Neural crest cell (in vitro differentiated cells): ENCODE data around the gene GOLGA8J. TPM values are rescaled to one million over a fixed set of nuclear protein-coding genes. Genes with fewer than 3 reads are reported as not detected.
"Not testable (repeated sequence)": the region's sequence is repeated elsewhere in the genome, so short reads cannot be mapped to it uniquely, and the experiment has no call there.

Experiments
- DNase-seq: peaks from one replicate; pipeline ENCODE4 v3.0.0; 2021; ENCODE audit warnings: low read depth, mixed read lengths, low spot score
- H3K27ac Mint-ChIP-seq: one replicate; pipeline ENCODE4 v1.8.0; 2021; ENCODE audit warnings: mild to moderate bottlenecking, mixed read lengths; ENCODE audit not compliant: unreplicated experiment
- H3K27me3 Mint-ChIP-seq: 2 replicates; pipeline ENCODE4 v1.8.0; 2021; ENCODE audit warnings: low read depth, mild to moderate bottlenecking, mixed read lengths
- H3K36me3 Mint-ChIP-seq: 2 replicates; pipeline ENCODE4 v1.8.0; 2021; ENCODE audit warnings: low read depth, mild to moderate bottlenecking, mixed read lengths
- H3K4me1 Mint-ChIP-seq: 2 replicates; pipeline ENCODE4 v1.8.0; 2021; ENCODE audit warnings: mixed read lengths
- H3K4me3 Mint-ChIP-seq: one replicate; pipeline ENCODE4 v1.8.0; 2021; ENCODE audit warnings: mild to moderate bottlenecking, mixed read lengths
- H3K9me3 Mint-ChIP-seq: 2 replicates; pipeline ENCODE4 v1.8.0; 2021; ENCODE audit warnings: mixed read lengths
- CTCF ChIP-seq: fragments of 200-600 bp; sonication (generic); conservative IDR thresholded peaks from 2 replicates; pipeline ENCODE4 v1.5.0; 2021; ENCODE audit warnings: antibody characterized with exemption, mild to moderate bottlenecking
- total RNA-seq: library from RNA; stranded (reverse); gene quantifications from 2 replicates; pipeline ENCODE4 v1.2.1, GENCODE V29; 2021

The GOLGA8J gene
- total RNA-seq, 1 donor from 2014 or later = 0.54 TPM

GRCh38 chr15:30063835-30064546 lies 18.8 kb upstream of the GOLGA8J start:
- DNase-seq = no peak
- Mint-ChIP-seq H3K27ac (no peak overlapping the region), H3K36me3 (no peaks in the 10 kb centered on the region), H3K9me3 (peaks cover 2% of the 10 kb centered on the region), H3K27me3 (peaks cover 2% of the 10 kb centered on the region), H3K4me3 (no peak overlapping the region), H3K4me1 (peaks cover 17% of the 10 kb centered on the region)
- no peak for TF ChIP-seq CTCF

- H3K27ac Mint-ChIP-seq = no peak overlapping the region
- no peak for DNase-seq
- peaks cover 2% of the 10 kb centered on the region for H3K9me3 Mint-ChIP-seq
- no peaks in the 10 kb centered on the region for H3K36me3 Mint-ChIP-seq
- H3K4me3 Mint-ChIP-seq = no peak overlapping the region
- peaks cover 2% of the 10 kb centered on the region for H3K27me3 Mint-ChIP-seq
- H3K4me1 Mint-ChIP-seq = peaks cover 16% of the 10 kb centered on the region
- no peak for TF ChIP-seq CTCF
These were observed 17.5 kb upstream of the GOLGA8J start for GRCh38 chr15:30065025-30065801.

- Mint-ChIP-seq H3K36me3 (no peaks in the 10 kb centered on the region), H3K4me3 (no peak overlapping the region), H3K9me3 (peaks cover 2% of the 10 kb centered on the region), H3K27me3 (peaks cover 12% of the 10 kb centered on the region), H3K4me1 (peaks cover 5% of the 10 kb centered on the region), H3K27ac (no peak overlapping the region)
- no peak for DNase-seq
- TF ChIP-seq CTCF = no peak
These were observed 14.4 kb upstream of the GOLGA8J start for GRCh38 chr15:30068326-30068725.

- Mint-ChIP-seq H3K27me3 (peaks cover 15% of the 10 kb centered on the region), H3K4me1 (peaks cover 9% of the 10 kb centered on the region), H3K27ac (no peak overlapping the region), H3K9me3 (peaks cover 2% of the 10 kb centered on the region), H3K4me3 (no peak overlapping the region), H3K36me3 (no peaks in the 10 kb centered on the region)
- no peak for DNase-seq
- no peak for TF ChIP-seq CTCF
These were observed 10.1 kb upstream of the GOLGA8J start for GRCh38 chr15:30072630-30073029.

- H3K4me3 Mint-ChIP-seq = no peak overlapping the region
- peaks cover 9% of the 10 kb centered on the region for H3K4me1 Mint-ChIP-seq
- no peak overlapping the region for H3K27ac Mint-ChIP-seq
- no peak for TF ChIP-seq CTCF
- no peaks in the 10 kb centered on the region for H3K36me3 Mint-ChIP-seq
- peaks cover 13% of the 10 kb centered on the region for H3K27me3 Mint-ChIP-seq
- DNase-seq = no peak
- H3K9me3 Mint-ChIP-seq = no peaks in the 10 kb centered on the region
These were observed 8.8 kb upstream of the GOLGA8J start for GRCh38 chr15:30073915-30074314.

GRCh38 chr15:30080816-30081215 lies 1.9 kb upstream of the GOLGA8J start:
- H3K4me1 Mint-ChIP-seq, H3K27ac Mint-ChIP-seq, H3K27me3 Mint-ChIP-seq, H3K9me3 Mint-ChIP-seq, H3K36me3 Mint-ChIP-seq, DNase-seq, H3K4me3 Mint-ChIP-seq: not testable (repeated sequence)

- not testable (repeated sequence) for DNase-seq, H3K9me3 Mint-ChIP-seq, H3K4me1 Mint-ChIP-seq, H3K36me3 Mint-ChIP-seq, H3K27me3 Mint-ChIP-seq, H3K4me3 Mint-ChIP-seq, H3K27ac Mint-ChIP-seq
These were observed 15.1 kb downstream of the GOLGA8J start for GRCh38 chr15:30097827-30098226.

GRCh38 chr15:30102890-30103289 lies 20.1 kb downstream of the GOLGA8J start:
- H3K4me1 Mint-ChIP-seq, H3K9me3 Mint-ChIP-seq, H3K27me3 Mint-ChIP-seq, DNase-seq, H3K4me3 Mint-ChIP-seq, H3K27ac Mint-ChIP-seq, H3K36me3 Mint-ChIP-seq: not testable (repeated sequence)
